Measurements from ENCODE around the gene PTGDS. TPM values are rescaled to one million over a fixed set of nuclear protein-coding genes. Genes with fewer than 3 reads are reported as not detected.

Gene PTGDS
- total and polyA plus RNA-seq, 9 of the 15 experiments (the other 6 are each of a cell fraction or from before 2014, with no cell fraction given) = 0.46 to 7.1 (median 2.0) TPM

GRCh38 chr9:137028263-137029057, 51.2 kb downstream of the PTGDS start (continued):
- TF ChIP-seq ZBTB40 (IDR thresholded peaks at IDR 0.05) (0 out of 2 replicates have a peak, but pooled peaks have one; percentile 40), ZBTB40 (CRISPR knock-in tag; IDR thresholded peaks at IDR 0.05) (no peak), TFAP4 (CRISPR knock-in tag; IDR thresholded peaks at IDR 0.05; ENCODE audit: borderline replicate concordance) (peak; percentile 14; the same call in 1 of the 2 replicates), MAZ (CRISPR knock-in tag; conservative IDR thresholded peaks at IDR 0.05 in 1 of 2, IDR thresholded peaks at IDR 0.05 in 1 of 2) (peak in 1 of 2 experiments; percentile 40; a peak in 2 of 4 replicates), ZNF668 (CRISPR knock-in tag; IDR thresholded peaks at IDR 0.05) (no peak), MAX (CRISPR knock-in tag; IDR thresholded peaks at IDR 0.05) (peak; percentile 77), POLR2AphosphoS2 (IDR thresholded peaks at IDR 0.05; ENCODE audit: low read length) (no peak), FIP1L1 (IDR thresholded peaks at IDR 0.05; ENCODE audit: low read depth, low read length, poor library complexity, severe bottlenecking) (peak; percentile 48), ZNF354B (CRISPR knock-in tag; IDR thresholded peaks at IDR 0.05) (no peak), ZBTB33 (CRISPR knock-in tag; IDR thresholded peaks at IDR 0.05) (no peak), ZBTB1 (CRISPR knock-in tag; IDR thresholded peaks at IDR 0.05; ENCODE audit: borderline replicate concordance, low read depth) (0 out of 2 replicates have a peak, but pooled peaks have one; percentile 15), STAT5B (CRISPR knock-in tag; IDR thresholded peaks at IDR 0.05) (no peak), SP1 (CRISPR knock-in tag; IDR thresholded peaks at IDR 0.05) (0 out of 2 replicates have a peak, but pooled peaks have one; percentile 16), ZNF165 (CRISPR knock-in tag; IDR thresholded peaks at IDR 0.05; ENCODE audit: borderline replicate concordance) (no peak), KDM1A (IDR thresholded peaks at IDR 0.05) (no peak; a peak in 1 of 4 replicates)
